Trophoblast cell (in vitro differentiated cells and primary cell): ENCODE data around the gene PRKAR2A.

Experiments
- DNase-seq, 2 donors: peaks; one replicate each; pipeline ENCODE4 v3.0.0-alpha.2; 2016
- H2AFZ ChIP-seq: 2 replicates; pipeline ENCODE4 v1.6.1; 2013; ENCODE audit warnings: low read length, moderate library complexity, mild to moderate bottlenecking; ENCODE audit not compliant: insufficient read depth, poor library complexity
- H2AK5ac ChIP-seq: 2 replicates; pipeline ENCODE4 v1.6.1; 2013; ENCODE audit warnings: mild to moderate bottlenecking, low read length
- H2BK120ac ChIP-seq: 2 replicates; pipeline ENCODE4 v1.6.1; 2013; ENCODE audit warnings: low read length, mild to moderate bottlenecking, moderate library complexity; ENCODE audit not compliant: insufficient read depth, poor library complexity
- H2BK12ac ChIP-seq: 2 replicates; pipeline ENCODE4 v1.6.1; 2013; ENCODE audit warnings: mild to moderate bottlenecking, low read length, moderate library complexity
- H2BK5ac ChIP-seq: 2 replicates; pipeline ENCODE4 v1.6.1; 2013; ENCODE audit warnings: low read length, low read depth, moderate library complexity, mild to moderate bottlenecking; ENCODE audit not compliant: poor library complexity
- H3K14ac ChIP-seq: 2 replicates; pipeline ENCODE4 v1.6.1; 2013; ENCODE audit warnings: mild to moderate bottlenecking, low read length
- H3K18ac ChIP-seq: 2 replicates; pipeline ENCODE4 v1.6.1; 2013; ENCODE audit warnings: mild to moderate bottlenecking, low read length
- H3K23ac ChIP-seq: 2 replicates; pipeline ENCODE4 v1.6.1; 2013; ENCODE audit warnings: low read length
- H3K27ac ChIP-seq: 2 replicates; pipeline ENCODE4 v1.5.1; 2013; ENCODE audit warnings: low read depth, mild to moderate bottlenecking, inconsistent platforms, low read length, moderate library complexity
- H3K27me3 ChIP-seq: 2 replicates; pipeline ENCODE4 v1.6.1; 2013; ENCODE audit warnings: inconsistent platforms, mild to moderate bottlenecking, low read length, moderate library complexity; ENCODE audit not compliant: insufficient read depth
- H3K36me3 ChIP-seq, 2 experiments: 1 replicate in 1 of 2; 2 replicates in 1 of 2; pipeline ENCODE4 v1.6.1; 2013; ENCODE audit warnings: low read length in 2 of 2, mild to moderate bottlenecking in 2 of 2, moderate library complexity in 1 of 2; ENCODE audit not compliant: insufficient read depth in 2 of 2, control insufficient read depth in 1 of 2
- H3K4ac ChIP-seq: 2 replicates; pipeline ENCODE4 v1.6.1; 2013; ENCODE audit warnings: low read depth, mild to moderate bottlenecking, low read length, moderate library complexity
- H3K4me1 ChIP-seq, 2 experiments: 1 replicate in 1 of 2; 2 replicates in 1 of 2; pipeline ENCODE4 v1.6.1; 2013; ENCODE audit warnings: low read length in 2 of 2, mild to moderate bottlenecking in 2 of 2, moderate library complexity in 1 of 2; ENCODE audit not compliant: insufficient read depth in 2 of 2, control insufficient read depth in 1 of 2
- H3K4me2 ChIP-seq: 2 replicates; pipeline ENCODE4 v1.6.1; 2013; ENCODE audit warnings: inconsistent platforms, mild to moderate bottlenecking, low read length, moderate library complexity
- H3K4me3 ChIP-seq: 2 replicates; pipeline ENCODE4 v1.5.1; 2013; ENCODE audit warnings: mild to moderate bottlenecking, low read depth, low read length, inconsistent platforms
- H3K79me1 ChIP-seq: one replicate; pipeline ENCODE4 v1.6.1; 2013; ENCODE audit warnings: low read length
- H3K79me2 ChIP-seq: 2 replicates; pipeline ENCODE4 v1.6.1; 2013; ENCODE audit warnings: low read length, mild to moderate bottlenecking; ENCODE audit not compliant: control insufficient read depth, insufficient read depth, poor library complexity
- H3K9ac ChIP-seq: 2 replicates; pipeline ENCODE4 v1.6.1; 2013; ENCODE audit warnings: mild to moderate bottlenecking, low read length
- H3K9me3 ChIP-seq: 2 replicates; pipeline ENCODE4 v1.6.1; 2013; ENCODE audit warnings: low read depth, mild to moderate bottlenecking, control low read depth, inconsistent platforms, low read length; ENCODE audit not compliant: insufficient read depth
- H4K12ac ChIP-seq: 2 replicates; pipeline ENCODE4 v1.6.1; 2013; ENCODE audit warnings: low read depth, mild to moderate bottlenecking, low read length, moderate library complexity
- H4K8ac ChIP-seq: 2 replicates; pipeline ENCODE4 v1.6.1; 2013; ENCODE audit warnings: low read depth, mild to moderate bottlenecking, low read length, moderate library complexity
- H4K91ac ChIP-seq: one replicate; pipeline ENCODE4 v1.6.1; 2013; ENCODE audit warnings: low read depth, mild to moderate bottlenecking, low read length, moderate library complexity
- WGBS: extraction: QIAGEN DNeasy Blood & Tissue Kit; methylation state at CpG from one replicate; pipeline ENCODE4 v1.1.7; 2013; ENCODE audit warnings: missing lambda C conversion rate; ENCODE audit not compliant: insufficient read length, insufficient coverage; ENCODE audit errors: extremely low coverage; 5-methylcytosine and 5-hydroxymethylcytosine counted together

Gene PRKAR2A

GRCh38 chr3:48698891-48699290 lies 148.8 kb downstream of the PRKAR2A start:
- Histone ChIP-seq H3K23ac (no peak overlapping the region), H3K4me2 (no peak overlapping the region), H4K8ac (no peak overlapping the region), H3K4ac (peak overlapping the region; percentile 50), H3K79me2 (peaks cover 21% of the 10 kb centered on the region), H3K14ac (no peak overlapping the region), H3K79me1 (no peaks in the 10 kb centered on the region), H3K27me3 (no peaks in the 10 kb centered on the region), H3K4me1 (peaks cover 12 to 13% of the 10 kb centered on the region in 2 experiments), H3K9me3 (no peaks in the 10 kb centered on the region), H2AFZ (no peak overlapping the region), H3K4me3 (no peak overlapping the region), H2BK12ac (no peak overlapping the region), H2BK5ac (no peak overlapping the region), H3K9ac (no peak overlapping the region), H4K12ac (no peak overlapping the region), H3K36me3 (peaks cover 32 to 34% of the 10 kb centered on the region in 2 experiments), H4K91ac (no peak overlapping the region), H2BK120ac (no peak overlapping the region), H2AK5ac (no peak overlapping the region), H3K18ac (no peak overlapping the region), H3K27ac (no peak overlapping the region)
- peak; percentile 58 to 69 for DNase-seq
- no CpG with 5 or more reads among the region's 8 CpGs for WGBS

- Histone ChIP-seq H3K4me1 (peaks cover 12 to 13% of the 10 kb centered on the region in 2 experiments), H3K9ac (no peak overlapping the region), H3K36me3 (peaks cover 37 to 43% of the 10 kb centered on the region in 2 experiments), H2AK5ac (no peak overlapping the region), H4K8ac (no peak overlapping the region), H2BK120ac (no peak overlapping the region), H4K12ac (no peak overlapping the region), H3K4me3 (no peak overlapping the region), H3K27ac (no peak overlapping the region), H3K27me3 (no peaks in the 10 kb centered on the region), H3K79me2 (peaks cover 23% of the 10 kb centered on the region), H3K4me2 (no peak overlapping the region), H3K9me3 (no peaks in the 10 kb centered on the region), H3K79me1 (no peaks in the 10 kb centered on the region), H2BK12ac (no peak overlapping the region), H3K14ac (no peak overlapping the region), H3K23ac (no peak overlapping the region), H2AFZ (no peak overlapping the region), H3K4ac (peak overlapping the region; percentile 50), H4K91ac (no peak overlapping the region), H3K18ac (no peak overlapping the region), H2BK5ac (no peak overlapping the region)
- DNase-seq, result no peak
- no CpG with 5 or more reads among the region's 3 CpGs for WGBS
Observed at GRCh38 chr3:48697952-48698351, 149.7 kb downstream of the PRKAR2A start.

- H2AFZ ChIP-seq, result no peak overlapping the region
- H3K18ac ChIP-seq, result no peak overlapping the region
- H2BK12ac ChIP-seq, result no peak overlapping the region
- H3K23ac ChIP-seq, result no peak overlapping the region
- H3K27me3 ChIP-seq, result no peaks in the 10 kb centered on the region
- no peak overlapping the region for H4K91ac ChIP-seq
- H4K8ac ChIP-seq, result no peak overlapping the region
- H2AK5ac ChIP-seq, result no peak overlapping the region
- peaks cover 47 to 54% of the 10 kb centered on the region in 2 experiments for H3K36me3 ChIP-seq
- H3K9ac ChIP-seq, result no peak overlapping the region
- H3K4me3 ChIP-seq, result no peak overlapping the region
- H3K4me2 ChIP-seq, result no peak overlapping the region
- DNase-seq, result no peak
- no peak overlapping the region for H2BK120ac ChIP-seq
- no peaks in the 10 kb centered on the region for H3K9me3 ChIP-seq
- H3K27ac ChIP-seq, result no peak overlapping the region
- no peaks in the 10 kb centered on the region for H3K79me1 ChIP-seq
- peak overlapping the region; percentile 4 for H3K4ac ChIP-seq
- H4K12ac ChIP-seq, result no peak overlapping the region
- peaks cover 12 to 13% of the 10 kb centered on the region in 2 experiments for H3K4me1 ChIP-seq
- no peak overlapping the region for H3K14ac ChIP-seq
- peaks cover 23% of the 10 kb centered on the region for H3K79me2 ChIP-seq
- H2BK5ac ChIP-seq, result no peak overlapping the region
Observed at GRCh38 chr3:48696601-48697000, 151.1 kb downstream of the PRKAR2A start.
